ENCODE data around the gene KLF2.

DNA sequence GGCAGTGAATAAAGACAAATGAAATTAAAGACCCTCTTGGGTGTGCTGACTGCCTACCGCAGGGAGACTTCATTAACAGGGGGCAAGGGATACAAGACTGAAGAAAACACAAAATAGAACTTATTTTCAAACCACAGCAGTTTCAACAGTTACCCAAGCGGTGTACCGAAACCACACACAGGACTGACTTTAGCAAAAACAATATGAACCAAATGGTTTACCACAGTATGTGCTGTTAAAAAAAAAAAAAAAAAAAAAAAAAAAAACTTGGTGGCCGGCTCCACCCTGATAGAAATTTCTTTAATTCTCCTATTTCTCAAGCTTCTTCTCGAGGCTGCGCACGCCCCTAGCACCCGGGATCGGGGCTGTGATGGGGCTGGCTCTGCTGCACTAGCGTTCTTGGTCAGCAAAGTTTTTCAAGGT is 42.6 kb downstream of the KLF2 start:
- TF ChIP-seq, protein P1, sequence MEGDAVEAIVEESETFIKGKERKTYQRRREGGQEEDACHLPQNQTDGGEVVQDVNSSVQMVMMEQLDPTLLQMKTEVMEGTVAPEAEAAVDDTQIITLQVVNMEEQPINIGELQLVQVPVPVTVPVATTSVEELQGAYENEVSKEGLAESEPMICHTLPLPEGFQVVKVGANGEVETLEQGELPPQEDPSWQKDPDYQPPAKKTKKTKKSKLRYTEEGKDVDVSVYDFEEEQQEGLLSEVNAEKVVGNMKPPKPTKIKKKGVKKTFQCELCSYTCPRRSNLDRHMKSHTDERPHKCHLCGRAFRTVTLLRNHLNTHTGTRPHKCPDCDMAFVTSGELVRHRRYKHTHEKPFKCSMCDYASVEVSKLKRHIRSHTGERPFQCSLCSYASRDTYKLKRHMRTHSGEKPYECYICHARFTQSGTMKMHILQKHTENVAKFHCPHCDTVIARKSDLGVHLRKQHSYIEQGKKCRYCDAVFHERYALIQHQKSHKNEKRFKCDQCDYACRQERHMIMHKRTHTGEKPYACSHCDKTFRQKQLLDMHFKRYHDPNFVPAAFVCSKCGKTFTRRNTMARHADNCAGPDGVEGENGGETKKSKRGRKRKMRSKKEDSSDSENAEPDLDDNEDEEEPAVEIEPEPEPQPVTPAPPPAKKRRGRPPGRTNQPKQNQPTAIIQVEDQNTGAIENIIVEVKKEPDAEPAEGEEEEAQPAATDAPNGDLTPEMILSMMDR (IDR thresholded peaks at IDR 0.05): no peak
- no peak for TF ChIP-seq POLR2A (IDR thresholded peaks at IDR 0.05)

Data from uterus (tissue), 2 donors.